GM19397 (cell line): Measurements from ENCODE around the gene TM6SF1.
"Not testable (repeated sequence)": the region's sequence is repeated elsewhere in the genome, so short reads cannot be mapped to it uniquely, and the experiment has no call there.

Source experiments
- ATAC-seq: cut with Tn5 transposase; IDR thresholded peaks from one replicate; pipeline ENCODE4 v1.9.1; 2021; ENCODE audit warnings: mild to moderate bottlenecking, moderate library complexity; ENCODE audit not compliant: unreplicated experiment

Gene TM6SF1

DNA sequence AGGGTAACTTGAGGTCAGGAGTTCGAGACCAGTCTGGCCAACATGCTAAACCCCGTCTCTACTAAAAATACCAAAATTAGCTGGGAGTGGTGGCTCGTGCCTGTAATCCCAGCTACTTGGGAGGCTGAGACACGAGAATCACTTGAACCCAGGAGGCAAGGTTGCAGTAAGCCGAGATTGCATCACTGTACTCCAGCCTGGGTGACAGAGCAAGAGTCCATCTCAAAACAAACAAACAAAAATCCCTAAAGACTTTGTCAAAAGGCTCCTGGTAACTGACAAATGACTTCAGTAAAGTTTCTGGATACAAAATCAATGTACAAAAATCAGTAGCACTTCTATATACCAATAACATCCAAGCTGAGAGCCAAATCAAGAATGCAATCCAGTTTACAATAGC lies 62.1 kb downstream of the TM6SF1 start:
- ATAC-seq, result not testable (repeated sequence)

GRCh38 chr15:83170474-83171165 lies 63.2 kb downstream of the TM6SF1 start:
- ATAC-seq, result no peak

DNA sequence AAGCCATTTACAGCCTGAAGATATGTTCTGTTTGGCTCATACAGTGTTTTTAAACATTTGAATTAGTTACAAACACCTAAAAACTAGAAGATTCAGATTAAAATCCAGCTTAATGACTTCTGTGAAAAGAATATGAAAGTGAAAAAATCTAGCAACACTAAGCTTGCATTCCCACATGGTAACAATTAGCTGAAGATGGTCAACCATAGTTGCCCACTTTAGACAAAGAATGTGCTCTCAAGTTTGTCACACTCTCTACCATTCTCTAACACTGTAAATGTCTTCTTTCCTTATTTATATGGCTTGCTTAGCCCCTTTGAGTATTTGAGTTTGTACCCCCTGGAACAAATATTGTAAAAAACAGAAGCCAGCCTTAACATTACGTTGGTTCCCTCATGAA lies 67.4 kb downstream of the TM6SF1 start:
- no peak for ATAC-seq

DNA sequence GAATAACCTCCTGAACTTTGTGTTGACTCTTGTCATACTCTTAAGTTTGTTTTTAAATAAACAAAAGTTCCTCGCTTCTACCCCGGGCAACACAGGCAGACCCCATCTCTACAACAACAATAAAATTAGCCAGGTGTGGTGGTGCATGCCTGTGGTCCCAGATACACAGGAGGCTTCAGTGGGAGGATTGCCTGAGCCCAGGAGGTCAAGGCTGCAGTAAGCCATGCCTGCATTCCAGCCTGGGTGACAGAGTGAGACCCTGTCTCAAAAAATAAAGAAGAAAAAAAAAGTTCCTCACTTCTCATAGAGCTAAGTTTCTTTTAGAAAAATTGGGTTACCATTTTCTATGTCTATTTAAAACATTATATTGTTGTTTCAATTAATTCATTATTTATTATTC lies 70.9 kb downstream of the TM6SF1 start:
- ATAC-seq, result no peak

GRCh38 chr15:83178869-83179325 lies 71.5 kb downstream of the TM6SF1 start:
- ATAC-seq, result no peak

DNA sequence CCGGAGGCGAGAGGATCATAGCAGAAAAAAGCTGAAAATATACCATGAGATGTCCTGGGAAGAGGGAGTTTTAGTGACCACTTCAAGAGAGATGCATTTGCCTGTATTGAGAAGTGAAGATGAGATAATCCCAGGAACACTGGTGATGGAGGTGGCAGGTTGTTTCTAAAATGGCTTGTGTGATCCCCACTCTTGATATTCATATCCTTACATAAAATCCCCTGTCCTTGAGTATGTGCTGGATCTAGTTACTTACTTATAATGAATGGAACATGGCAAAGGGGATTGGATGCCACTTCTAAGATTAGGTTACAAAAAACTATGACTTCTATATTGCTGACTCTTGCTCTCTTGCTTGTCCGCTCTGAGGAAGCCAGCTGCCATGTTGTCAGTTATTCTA lies 78.1 kb downstream of the TM6SF1 start:
- ATAC-seq, result no peak
